H1 (cell line): ENCODE data around the gene MAVS. TPM values are rescaled to one million over a fixed set of nuclear protein-coding genes. Genes with fewer than 3 reads are reported as not detected.

ENCODE experiments used
- CTCF ChIA-PET: fragments of 300-600 bp; sonication (Branson Sonifier 250); formaldehyde crosslinking; loops from one replicate; lab custom pipeline; 2021; ENCODE audit not compliant: partially characterized antibody; lab: Charles Lee
- POLR2A ChIA-PET: fragments of 300-600 bp; sonication (Branson Sonifier 250); formaldehyde crosslinking; loops from one replicate; lab custom pipeline; 2021; ENCODE audit warnings: inconsistent platforms; ENCODE audit not compliant: partially characterized antibody; lab: Charles Lee
- DNase-seq, 2 experiments: peaks; one replicate each; pipeline versions ENCODE4 v3.0.0 to v3.0.0-alpha.2; 2010 to 2022; ENCODE audit warnings: low spot score in 2 of 2, low read depth in 1 of 2, mixed read lengths in 1 of 2
- FAIRE-seq: peaks from 2 replicates; lab custom pipeline; 2011; peaks lifted over from hg19 to GRCh38; lab: Jason Lieb, UNC
- H2AFZ ChIP-seq: 2 replicates; pipeline ENCODE4 v1.8.1; 2012; ENCODE audit warnings: low read length, inconsistent platforms
- H2AK5ac ChIP-seq: 2 replicates; pipeline ENCODE4 v1.6.1; 2013; ENCODE audit warnings: low read depth, low read length
- H2BK120ac ChIP-seq: replicated peaks from 2 replicates; pipeline ENCODE3; 2013; ENCODE audit warnings: low read depth, low read length, inconsistent platforms
- H2BK12ac ChIP-seq: 2 replicates; pipeline ENCODE4 v1.6.1; 2013; ENCODE audit warnings: low read depth, low read length
- H2BK15ac ChIP-seq: 2 replicates; pipeline ENCODE4 v1.6.1; 2013; ENCODE audit warnings: low read length
- H2BK20ac ChIP-seq: 2 replicates; pipeline ENCODE4 v1.6.1; 2013; ENCODE audit warnings: low read length
- H2BK5ac ChIP-seq: 2 replicates; pipeline ENCODE4 v1.6.1; 2013; ENCODE audit warnings: low read depth, low read length
- H3K14ac ChIP-seq: 2 replicates; pipeline ENCODE4 v1.6.1; 2013; ENCODE audit warnings: inconsistent platforms; ENCODE audit not compliant: insufficient read length
- H3K18ac ChIP-seq: 2 replicates; pipeline ENCODE4 v1.6.1; 2013; ENCODE audit warnings: low read length; ENCODE audit errors: extremely low read depth
- H3K23ac ChIP-seq: 2 replicates; pipeline ENCODE4 v1.6.1; 2013; ENCODE audit warnings: inconsistent platforms; ENCODE audit not compliant: insufficient read length
- H3K23me2 ChIP-seq: 2 replicates; pipeline ENCODE4 v1.6.1; 2013; ENCODE audit warnings: low read depth, low read length
- H3K27ac ChIP-seq: 2 replicates; pipeline ENCODE4 v1.6.1; 2011; ENCODE audit warnings: low read depth, low read length, inconsistent platforms
- H3K27me3 ChIP-seq, 4 experiments: replicated peaks in 1 of 4; 1 replicate in 1 of 4; 2 replicates in 3 of 4; pipeline versions ENCODE4 v1.6.1 to v1.8.1; 2011 to 2013; ENCODE audit warnings: low read length in 3 of 4, mild to moderate bottlenecking in 3 of 4, inconsistent platforms in 2 of 4, mixed read lengths in 2 of 4, moderate library complexity in 1 of 4; ENCODE audit not compliant: control insufficient read depth in 3 of 4, insufficient read depth in 3 of 4; ENCODE audit errors: extremely low read depth in 1 of 4
- H3K36me3 ChIP-seq, 4 experiments: 2 replicates each; pipeline versions ENCODE4 v1.6.1 to v1.8.1; 2011 to 2013; ENCODE audit warnings: mild to moderate bottlenecking in 4 of 4, low read length in 3 of 4, moderate library complexity in 2 of 4, control low read depth in 1 of 4, inconsistent platforms in 1 of 4; ENCODE audit not compliant: insufficient read depth in 4 of 4, control insufficient read depth in 2 of 4
- H3K4ac ChIP-seq: replicated peaks from 2 replicates; pipeline ENCODE3; 2013; ENCODE audit warnings: low read length, low read depth, mixed read lengths, inconsistent platforms; ENCODE audit not compliant: insufficient read length
- H3K4me1 ChIP-seq, 4 experiments: replicated peaks in 1 of 4; 1 replicate in 1 of 4; 2 replicates in 3 of 4; pipeline versions ENCODE4 v1.6.1 to v1.8.1; 2011 to 2013; ENCODE audit warnings: low read length in 3 of 4, inconsistent platforms in 2 of 4, mixed read lengths in 1 of 4; ENCODE audit not compliant: insufficient read depth in 4 of 4, control insufficient read depth in 3 of 4
- H3K4me2 ChIP-seq, 2 experiments: 2 replicates each; pipeline versions ENCODE4 v1.6.1 to v1.8.1; 2011 to 2013; ENCODE audit warnings: low read depth in 2 of 2, low read length in 2 of 2, control low read depth in 1 of 2, inconsistent platforms in 1 of 2, mild to moderate bottlenecking in 1 of 2; ENCODE audit not compliant: insufficient read depth in 1 of 2
- H3K4me3 ChIP-seq, 4 experiments: fragments of 200-600, 300-600 bp in 1 of 4; sonication (generic), shearing (Covaris generic), sonication (Bioruptor Twin) in 1 of 4; 2 replicates each; pipeline versions ENCODE4 v1.5.1 to v1.8.1; 2011 to 2016; ENCODE audit warnings: low read length in 4 of 4, low read depth in 3 of 4, control low read depth in 2 of 4, inconsistent platforms in 2 of 4, mild to moderate bottlenecking in 2 of 4, mixed read lengths in 1 of 4, moderate library complexity in 1 of 4; ENCODE audit not compliant: insufficient read depth in 2 of 4; ENCODE audit errors: extremely low read depth in 1 of 4
- H3K56ac ChIP-seq: replicated peaks from 2 replicates; pipeline ENCODE3; 2013; ENCODE audit warnings: low read depth, mild to moderate bottlenecking, mixed read lengths, low read length, inconsistent platforms; ENCODE audit not compliant: insufficient read length
- H3K79me1 ChIP-seq: 2 replicates; pipeline ENCODE4 v1.6.1; 2013; ENCODE audit warnings: low read depth, low read length, control low read depth
- H3K79me2 ChIP-seq, 2 experiments: 2 replicates each; pipeline versions ENCODE4 v1.6.1 to v1.8.1; 2012 to 2013; ENCODE audit warnings: low read length in 2 of 2, mild to moderate bottlenecking in 2 of 2, inconsistent platforms in 1 of 2; ENCODE audit not compliant: insufficient read depth in 2 of 2, control insufficient read depth in 1 of 2
- H3K9ac ChIP-seq, 4 experiments: replicated peaks in 1 of 4; 1 replicate in 1 of 4; 2 replicates in 3 of 4; pipeline versions ENCODE4 v1.6.1 to v1.8.1; 2011 to 2013; ENCODE audit warnings: low read depth in 3 of 4, low read length in 3 of 4, control low read depth in 2 of 4, mild to moderate bottlenecking in 2 of 4, moderate library complexity in 2 of 4, inconsistent platforms in 1 of 4; ENCODE audit errors: extremely low read depth in 1 of 4
- H3K9me3 ChIP-seq, 2 experiments: 2 replicates each; pipeline versions ENCODE4 v1.6.1 to v1.8.1; 2012 to 2013; ENCODE audit warnings: mild to moderate bottlenecking in 2 of 2, moderate library complexity in 2 of 2, control low read depth in 1 of 2, inconsistent platforms in 1 of 2, low read depth in 1 of 2, low read length in 1 of 2, mixed read lengths in 1 of 2; ENCODE audit not compliant: insufficient read depth in 2 of 2
- H4K20me1 ChIP-seq, 2 experiments: replicated peaks in 1 of 2; 2 replicates each; pipeline versions ENCODE3 to v1.8.1; 2011 to 2013; ENCODE audit warnings: inconsistent platforms in 2 of 2, low read length in 2 of 2, mild to moderate bottlenecking in 1 of 2; ENCODE audit not compliant: insufficient read depth in 2 of 2, control insufficient read depth in 1 of 2
- H4K5ac ChIP-seq: 2 replicates; pipeline ENCODE4 v1.6.1; 2013; ENCODE audit warnings: low read length, low read depth, mixed read lengths, inconsistent platforms; ENCODE audit not compliant: insufficient read length
- H4K8ac ChIP-seq: 2 replicates; pipeline ENCODE4 v1.8.0; 2013; ENCODE audit warnings: mild to moderate bottlenecking, moderate library complexity, low read length, inconsistent platforms; ENCODE audit not compliant: insufficient read depth; ENCODE audit errors: extremely low read depth
- H4K91ac ChIP-seq: replicated peaks from 2 replicates; pipeline ENCODE3; 2013; ENCODE audit warnings: low read length, mixed read lengths, inconsistent platforms; ENCODE audit not compliant: insufficient read length
- CBX5 ChIP-seq: fragments of 300-800, 300-1000 bp; sonication (generic); IDR thresholded peaks from 2 replicates; pipeline ENCODE4 v1.7.1; 2016; ENCODE audit warnings: antibody characterized with exemption, low read length, low read depth
- CTBP2 ChIP-seq: IDR thresholded peaks from 2 replicates; pipeline ENCODE4 v1.7.0; 2011; ENCODE audit warnings: borderline replicate concordance, mild to moderate bottlenecking, moderate library complexity, mixed read lengths, low read length; ENCODE audit not compliant: insufficient read depth, insufficient read length
- KDM4A ChIP-seq: IDR thresholded peaks from one replicate; pipeline ENCODE4 v1.7.1; 2012; ENCODE audit warnings: low read depth, mild to moderate bottlenecking, moderate library complexity, low read length, inconsistent platforms; ENCODE audit not compliant: severe bottlenecking
- PHF8 ChIP-seq: fragments of 200-600 bp; sonication (generic); conservative IDR thresholded peaks from 2 replicates; pipeline ENCODE4 v1.7.1; 2012; ENCODE audit warnings: low read depth, mild to moderate bottlenecking, inconsistent platforms, low read length, moderate library complexity
- RXRA ChIP-seq: IDR thresholded peaks from 2 replicates; pipeline ENCODE4 v1.6.1; 2011; ENCODE audit warnings: low read depth, mild to moderate bottlenecking, low read length, moderate library complexity; ENCODE audit not compliant: insufficient read depth
- SIN3A ChIP-seq, 2 experiments: IDR thresholded peaks in 1 of 2; conservative IDR thresholded peaks in 1 of 2; 2 replicates each; pipeline ENCODE4 v1.6.1; 2011 to 2012; ENCODE audit warnings: low read length in 2 of 2, improper control_type of control experiment in 1 of 2, low read depth in 1 of 2, mild to moderate bottlenecking in 1 of 2
- SIX5 ChIP-seq: IDR thresholded peaks from 2 replicates; pipeline ENCODE4 v1.6.1; 2011; ENCODE audit warnings: mild to moderate bottlenecking, low read depth, low read length
- SP1 ChIP-seq: IDR thresholded peaks from 2 replicates; pipeline ENCODE4 v1.6.1; 2011; ENCODE audit warnings: low read depth, low read length
- SUZ12 ChIP-seq: fragments of 200-600 bp; sonication (generic); IDR thresholded peaks from 2 replicates; pipeline ENCODE4 v1.6.1; 2012; ENCODE audit warnings: mild to moderate bottlenecking, inconsistent platforms, low read length, moderate library complexity, mixed read lengths
- TBP ChIP-seq: IDR thresholded peaks from 2 replicates; pipeline ENCODE4 v1.6.1; 2011; ENCODE audit warnings: low read depth, low read length, improper control_type of control experiment
- WGBS, 2 experiments: shearing (Covaris generic) in 1 of 2; methylation state at CpG; one replicate each; pipeline versions ENCODE4 v1.1.6 to v1.1.7; 2013 to 2015; ENCODE audit warnings: low lambda C conversion rate in 2 of 2, mixed read lengths in 2 of 2, inconsistent platforms in 1 of 2, low coverage in 1 of 2, missing lambda C conversion rate in 1 of 2; ENCODE audit not compliant: insufficient replicate concordance in 2 of 2, insufficient coverage in 1 of 2, insufficient read length in 1 of 2; ENCODE audit errors: extremely low coverage in 1 of 2, missing lambda C conversion rate in 1 of 2; 5-methylcytosine and 5-hydroxymethylcytosine counted together
- polyA plus RNA-seq, 7 experiments: library from polyadenylated mRNA; depleted of rRNA in 3 of 7; stranded (reverse) in 5 of 7; unstranded in 2 of 7; fragments of >200 nt in 5 of 7; fragments of 200-250 nt in 2 of 7; gene quantifications; 1 replicate in 5 of 7; 2 replicates in 1 of 7; 4 replicates in 1 of 7; pipeline versions ENCODE4 v1.2.1 to v1.2.3, GENCODE V29; 2011 to 2013; ENCODE audit warnings: missing spikeins in 2 of 7, mixed read lengths in 2 of 7
- total RNA-seq: library from RNA; stranded (reverse); fragmentation: NEBNext Ultra II Directional; extraction: Animal tissue kit (Norgen Biotek cat#: 25700); gene quantifications from 2 replicates; pipeline ENCODE4 v1.2.1, GENCODE V29; 2021
- TF ChIP-seq, protein P1 (sequence below): IDR thresholded peaks from 2 replicates; pipeline ENCODE4 v1.6.1; 2012; ENCODE audit warnings: inconsistent platforms

MAVS gene
- total and polyA plus RNA-seq, 2 of the 8 experiments (the other 6 are each of a cell fraction or from before 2014, with no cell fraction given), result 9.9 to 24.3 TPM

DNA sequence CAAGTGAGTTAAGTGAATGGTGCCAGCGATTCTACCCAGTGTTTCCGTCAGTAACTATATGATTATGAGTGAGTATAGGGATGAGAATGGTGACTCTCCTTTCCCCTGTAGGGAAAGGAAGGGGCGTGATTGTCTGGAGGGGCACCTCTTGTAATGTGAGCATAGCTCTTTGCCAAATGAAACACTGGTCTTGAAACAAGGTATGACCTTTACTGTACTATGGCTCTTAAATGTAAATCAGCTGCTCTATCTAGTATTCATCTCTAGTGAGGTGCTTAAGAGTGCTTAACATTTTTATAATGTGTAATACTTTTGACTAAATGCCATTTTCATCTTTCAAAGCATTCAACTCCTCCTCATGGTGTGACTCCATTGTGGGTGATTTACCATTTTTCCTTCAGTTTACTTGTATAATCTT is 53.6 kb downstream of the MAVS start:
- WGBS, 2 experiments, result 89% methylated on average over 3 of the region's 3 CpGs; no CpG with 5 or more reads in 1 of the 2 experiments
- no peak for DNase-seq
- TF ChIP-seq CBX5 (no peak), SIX5 (no peak), SUZ12 (no peak), TBP (no peak), RXRA (no peak), PHF8 (no peak), SP1 (no peak), SIN3A (conservative IDR thresholded peaks at IDR 0.05 in 1 of 2, IDR thresholded peaks at IDR 0.05 in 1 of 2; ENCODE audit: low read depth in 1 of 2, low read length in 2 of 2) (no peak), CTBP2 (no peak), KDM4A (no peak)
- TF ChIP-seq, protein P1, sequence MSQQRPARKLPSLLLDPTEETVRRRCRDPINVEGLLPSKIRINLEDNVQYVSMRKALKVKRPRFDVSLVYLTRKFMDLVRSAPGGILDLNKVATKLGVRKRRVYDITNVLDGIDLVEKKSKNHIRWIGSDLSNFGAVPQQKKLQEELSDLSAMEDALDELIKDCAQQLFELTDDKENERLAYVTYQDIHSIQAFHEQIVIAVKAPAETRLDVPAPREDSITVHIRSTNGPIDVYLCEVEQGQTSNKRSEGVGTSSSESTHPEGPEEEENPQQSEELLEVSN, result no peak

More for the DNA sequence above, 53.6 kb downstream of the MAVS start:
- H4K5ac ChIP-seq, result no peak overlapping the region
- H3K23me2 ChIP-seq, result no peaks in the 10 kb centered on the region
- H3K18ac ChIP-seq, result no peak overlapping the region
- H4K20me1 ChIP-seq, result peaks cover 25 to 28% of the 10 kb centered on the region in 2 experiments
- CTCF ChIA-PET, result no interaction called here
- POLR2A ChIA-PET, result interaction anchor here (0.6 kb wide), 2 partner anchors 9 to 10 kb away, joined by 3 read pairs; no protein-coding TSS in a partner anchor
- H3K79me2 ChIP-seq, result peaks cover 46 to 98% of the 10 kb centered on the region in 2 experiments
- no peak overlapping the region for H3K27ac ChIP-seq
- H4K8ac ChIP-seq, result no peak overlapping the region
- no peak overlapping the region for H4K91ac ChIP-seq
- H2BK120ac ChIP-seq, result no peak overlapping the region
- H2BK15ac ChIP-seq, result no peak overlapping the region
- H2BK20ac ChIP-seq, result no peak overlapping the region
- peaks cover 0 to 13% (median 0%) of the 10 kb centered on the region in 4 experiments; a peak in 2 of 8 replicates for H3K36me3 ChIP-seq
- no peaks in the 10 kb centered on the region for H3K9me3 ChIP-seq
- H3K9ac ChIP-seq, result no peak overlapping the region
- H3K4me3 ChIP-seq, result no peak overlapping the region
- H3K23ac ChIP-seq, result no peak overlapping the region
- H3K27me3 ChIP-seq, result no peaks in the 10 kb centered on the region
- H3K79me1 ChIP-seq, result no peaks in the 10 kb centered on the region; the same call in 1 of the 2 replicates
- H2BK12ac ChIP-seq, result no peak overlapping the region
- no peak overlapping the region for H2AK5ac ChIP-seq
- no peak overlapping the region for H2BK5ac ChIP-seq
- no peak overlapping the region for H3K14ac ChIP-seq
- H3K56ac ChIP-seq, result no peak overlapping the region
- H3K4me2 ChIP-seq, result no peak overlapping the region
- FAIRE-seq, result no peak
- H3K4me1 ChIP-seq, result peaks cover 0 to 3% (median 0%) of the 10 kb centered on the region in 4 experiments; a peak in 2 of 7 replicates
- H3K4ac ChIP-seq, result no peak overlapping the region
- H2AFZ ChIP-seq, result no peak overlapping the region
